Adrenal gland (tissue), 12 donors: ENCODE measurements around the gene CRTC3. TPM values are rescaled to one million over a fixed set of nuclear protein-coding genes. Genes with fewer than 3 reads are reported as not detected.
"Not testable (repeated sequence)": the region's sequence is repeated elsewhere in the genome, so short reads cannot be mapped to it uniquely, and the experiment has no call there.

Source experiments
- DNase-seq, 7 donors: peaks; one replicate each; pipeline ENCODE4 v3.0.0-alpha.2; 2019 to 2020
- H3K27ac ChIP-seq, 5 donors: fragments of 200-600 bp; sonication (generic) in 4 of 5; 1 replicate in 3 of 5; 2 replicates in 2 of 5; pipeline versions ENCODE4 v1.5.1 to v1.8.0; 2016 to 2020; ENCODE audit warnings: mild to moderate bottlenecking in 1 of 5
- H3K27me3 ChIP-seq: fragments of 200-600 bp; 2 replicates; pipeline ENCODE4 v1.8.0; 2021
- H3K36me3 ChIP-seq, 2 donors: fragments of 200-600 bp; replicated peaks in 1 of 2; 1 replicate in 1 of 2; 2 replicates in 1 of 2; pipeline versions ENCODE4 v1.5.1 to v1.8.0; 2018 to 2022
- H3K4me1 ChIP-seq, 2 donors: fragments of 200-600 bp; replicated peaks in 1 of 2; 1 replicate in 1 of 2; 2 replicates in 1 of 2; pipeline versions ENCODE4 v1.5.1 to v1.8.0; 2018 to 2021
- H3K4me3 ChIP-seq, 4 donors: fragments of 200-600 bp; sonication (generic) in 3 of 4; one replicate each; pipeline ENCODE4 v1.5.1; 2016 to 2018
- H3K9me3 ChIP-seq, 3 donors: fragments of 200-600 bp; sonication (generic) in 1 of 3; replicated peaks in 1 of 3; 1 replicate in 2 of 3; 2 replicates in 1 of 3; pipeline versions ENCODE4 v1.5.1 to v1.8.0; 2016 to 2021
- CTCF ChIP-seq, 6 experiments: fragments of 450-650 bp in 4 of 6; fragments of 200-600 bp in 2 of 6; sonication (generic) in 1 of 6; IDR thresholded peaks; 1 replicate in 5 of 6; 2 replicates in 1 of 6; pipeline versions ENCODE4 v1.5.1 to v1.8.0; 2016 to 2021; ENCODE audit warnings: antibody characterized with exemption in 6 of 6, mild to moderate bottlenecking in 2 of 6, moderate library complexity in 1 of 6
- POLR2A ChIP-seq, 2 donors: fragments of 450-650 bp; IDR thresholded peaks; one replicate each; pipeline ENCODE4 v1.6.1; 2017; ENCODE audit warnings: antibody characterized with exemption in 2 of 2, mild to moderate bottlenecking in 2 of 2, moderate library complexity in 1 of 2
- WGBS, 4 donors: extraction: QIAGEN DNeasy Blood & Tissue Kit in 2 of 4; methylation state at CpG; one replicate each; pipeline versions ENCODE4 v1.1.5 to v1.1.7; 2013 to 2017; 5-methylcytosine and 5-hydroxymethylcytosine counted together
- intact Hi-C, 2 donors: fragments of 100-400 bp; cut with DNase I; formaldehyde crosslinking; loops; one replicate each; pipeline versions ENCODE4 v1.14.1 to v1.15.0; 2022 to 2023
- polyA plus RNA-seq, 3 donors: library from polyadenylated mRNA; stranded (reverse); fragments of 200-250 nt in 2 of 3; fragments of 350-450 nt in 1 of 3; fragmentation: Illumina TruSeq in 1 of 3; extraction: RNeasy Lipid Tissue Mini Kit (QIAGEN cat#74804) in 1 of 3; gene quantifications; one replicate each; pipeline ENCODE4 v1.2.3, GENCODE V29; 2013 to 2014
- total RNA-seq, 9 donors: library from RNA; depleted of rRNA in 4 of 9; stranded (reverse); fragments of >200 nt in 4 of 9; fragments of 120-200 nt in 1 of 9; fragmentation: NEBNext Ultra II Directional in 1 of 9; extraction: Animal tissue kit (Norgen Biotek cat#: 25700) in 1 of 9; gene quantifications; one replicate each; pipeline versions ENCODE4 v1.1.0 to v1.2.4, GENCODE V29; 2013 to 2023
- donor health status: healthy with polysubstance abuse.
- donor health status: Bipolar disorder and iron deficiency.
- donor health status: DM: yes; HTN: yes; CAD: no.
- donor health status: DM: no; HTN: no; CAD: no.
- donor health status: DM: no; HTN: no; CAD: no.
- donor health status: DM: yes; HTN: yes; CAD: no.

Gene CRTC3
- total and polyA plus RNA-seq, 12 donors: 11.5 to 46.7 (median 31.8) TPM

- intact Hi-C loops: no loop called here
Observed at GRCh38 chr15:90497376-90497775, 32.3 kb upstream of the CRTC3 start.

GRCh38 chr15:90497912-90498311 lies 31.8 kb upstream of the CRTC3 start:
- H3K4me3 ChIP-seq: no peak overlapping the region
- DNase-seq: no peak
- no peaks in the 10 kb centered on the region for H3K9me3 ChIP-seq
- intact Hi-C loops: no loop called here
- no peaks in the 10 kb centered on the region for H3K27me3 ChIP-seq
- no peaks in the 10 kb centered on the region for H3K4me1 ChIP-seq
- H3K36me3 ChIP-seq: peaks cover 0 to 86% of the 10 kb centered on the region in 2 donors
- WGBS, 4 donors: 88 to 93% (median 90%) methylated on average over 6 of the region's 6 CpGs
- no peak overlapping the region for H3K27ac ChIP-seq
- TF ChIP-seq POLR2A (IDR thresholded peaks at IDR 0.05) (no peak), CTCF (IDR thresholded peaks at IDR 0.05) (no peak)

More at GRCh38 chr15:90497376-90497775, 32.3 kb upstream of the CRTC3 start:
- Histone ChIP-seq H3K9me3 (no peaks in the 10 kb centered on the region), H3K36me3 (peaks cover 0 to 91% of the 10 kb centered on the region in 2 donors), H3K27me3 (no peaks in the 10 kb centered on the region), H3K4me3 (no peak overlapping the region), H3K4me1 (no peaks in the 10 kb centered on the region), H3K27ac (no peak overlapping the region)
- DNase-seq: no peak
- 78 to 83% (median 81%) methylated on average over 3 of the region's 3 CpGs for WGBS, 4 donors
- TF ChIP-seq POLR2A (IDR thresholded peaks at IDR 0.05): no peak
- no peak for TF ChIP-seq CTCF (IDR thresholded peaks at IDR 0.05)

- Histone ChIP-seq H3K9me3 (no peaks in the 10 kb centered on the region), H3K27ac (no peak overlapping the region), H3K4me1 (no peaks in the 10 kb centered on the region), H3K27me3 (no peaks in the 10 kb centered on the region), H3K36me3 (peaks cover 0 to 67% of the 10 kb centered on the region in 2 donors), H3K4me3 (no peak overlapping the region)
- no peak for DNase-seq
- TF ChIP-seq CTCF (IDR thresholded peaks at IDR 0.05) (no peak), POLR2A (IDR thresholded peaks at IDR 0.05) (no peak)
- 79 to 95% (median 93%) methylated on average over 2 of the region's 2 CpGs for WGBS, 4 donors
- intact Hi-C loops: no loop called here
Observed at GRCh38 chr15:90500171-90500570, 29.6 kb upstream of the CRTC3 start.

- Histone ChIP-seq H3K4me3 (no peak overlapping the region), H3K27me3 (no peaks in the 10 kb centered on the region), H3K36me3 (peaks cover 0 to 50% of the 10 kb centered on the region in 2 donors), H3K9me3 (no peaks in the 10 kb centered on the region), H3K4me1 (no peaks in the 10 kb centered on the region), H3K27ac (no peak overlapping the region)
- intact Hi-C loops: no loop called here
- 60 to 80% (median 72%) methylated on average over 4 of the region's 4 CpGs for WGBS, 4 donors
- no peak for DNase-seq
- TF ChIP-seq POLR2A (IDR thresholded peaks at IDR 0.05) (no peak), CTCF (IDR thresholded peaks at IDR 0.05) (no peak)
Observed at GRCh38 chr15:90501898-90502297, 27.8 kb upstream of the CRTC3 start.

- not testable (repeated sequence) for H3K9me3 ChIP-seq
Observed at GRCh38 chr15:90510781-90511180, 18.9 kb upstream of the CRTC3 start.

GRCh38 chr15:90511211-90511618 lies 18.5 kb upstream of the CRTC3 start:
- H3K27me3 ChIP-seq, H3K4me1 ChIP-seq, H3K9me3 ChIP-seq, H3K36me3 ChIP-seq, H3K4me3 ChIP-seq, H3K27ac ChIP-seq, DNase-seq, intact Hi-C loops: not testable (repeated sequence)
- WGBS, 4 donors: 84 to 95% (median 93%) methylated on average over 13 of the region's 13 CpGs

More at GRCh38 chr15:90510781-90511180, 18.9 kb upstream of the CRTC3 start:
- DNase-seq, H3K4me3 ChIP-seq, intact Hi-C loops, H3K36me3 ChIP-seq, H3K27me3 ChIP-seq, H3K27ac ChIP-seq, H3K4me1 ChIP-seq: not testable (repeated sequence)
- WGBS, 4 donors: 93 to 97% (median 95%) methylated on average over 20 to 29 of the region's 29 CpGs
